ENCODE data around the gene HDAC4.
A peak's percentile ranks its signal among the peaks of the same experiment; 100 is the strongest.

The HDAC4 gene

GRCh38 chr2:239278941-239279365, 121.9 kb downstream of the HDAC4 start:
- Histone ChIP-seq H3K36me3 (ENCODE audit: control insufficient read depth in 1 of 2, insufficient read depth in 2 of 2, low read length in 2 of 2) (no peaks in the 10 kb centered on the region), H3K4me1 (ENCODE audit: control insufficient read depth in 1 of 2, insufficient read depth in 2 of 2, low read length in 2 of 2) (peaks cover 18 to 21% of the 10 kb centered on the region in 2 donors), H3K4me3 (ENCODE audit: low read depth in 1 of 2, low read length in 2 of 2) (no peak overlapping the region), H3K27me3 (ENCODE audit: control insufficient read depth in 1 of 2, insufficient read depth in 2 of 2, low read length in 2 of 2) (no peaks in the 10 kb centered on the region), H3K27ac (ENCODE audit: low read depth, low read length) (no peak overlapping the region), H3K9ac (ENCODE audit: low read depth in 1 of 2, low read length in 2 of 2) (no peak overlapping the region), H3K9me3 (ENCODE audit: control insufficient read depth in 1 of 2, low read length in 2 of 2) (no peaks in the 10 kb centered on the region)

- H3K4me1 ChIP-seq (ENCODE audit: control insufficient read depth in 1 of 2, insufficient read depth in 2 of 2, low read length in 2 of 2): peaks cover 21 to 23% of the 10 kb centered on the region in 2 donors
- no peak overlapping the region for H3K27ac ChIP-seq (ENCODE audit: low read depth, low read length)
- H3K4me3 ChIP-seq (ENCODE audit: low read depth in 1 of 2, low read length in 2 of 2): no peak overlapping the region
- no peaks in the 10 kb centered on the region for H3K27me3 ChIP-seq (ENCODE audit: control insufficient read depth in 1 of 2, insufficient read depth in 2 of 2, low read length in 2 of 2)
- H3K36me3 ChIP-seq (ENCODE audit: control insufficient read depth in 1 of 2, insufficient read depth in 2 of 2, low read length in 2 of 2): no peaks in the 10 kb centered on the region
- no peak overlapping the region for H3K9ac ChIP-seq (ENCODE audit: low read depth in 1 of 2, low read length in 2 of 2)
- no peaks in the 10 kb centered on the region for H3K9me3 ChIP-seq (ENCODE audit: control insufficient read depth in 1 of 2, low read length in 2 of 2)
Measured at GRCh38 chr2:239278361-239278760, 122.5 kb downstream of the HDAC4 start.

- Histone ChIP-seq H3K27ac (ENCODE audit: low read depth, low read length) (no peak overlapping the region), H3K36me3 (ENCODE audit: control insufficient read depth in 1 of 2, insufficient read depth in 2 of 2, low read length in 2 of 2) (no peaks in the 10 kb centered on the region), H3K27me3 (ENCODE audit: control insufficient read depth in 1 of 2, insufficient read depth in 2 of 2, low read length in 2 of 2) (no peaks in the 10 kb centered on the region), H3K9me3 (ENCODE audit: control insufficient read depth in 1 of 2, low read length in 2 of 2) (no peaks in the 10 kb centered on the region), H3K4me3 (ENCODE audit: low read depth in 1 of 2, low read length in 2 of 2) (no peak overlapping the region), H3K4me1 (ENCODE audit: control insufficient read depth in 1 of 2, insufficient read depth in 2 of 2, low read length in 2 of 2) (peaks cover 21 to 23% of the 10 kb centered on the region in 2 donors), H3K9ac (ENCODE audit: low read depth in 1 of 2, low read length in 2 of 2) (no peak overlapping the region)
Measured at GRCh38 chr2:239277401-239278085, 123.3 kb downstream of the HDAC4 start.

GRCh38 chr2:239276851-239277250, 124.0 kb downstream of the HDAC4 start:
- Histone ChIP-seq H3K9ac (ENCODE audit: low read depth in 1 of 2, low read length in 2 of 2) (no peak overlapping the region), H3K27me3 (ENCODE audit: control insufficient read depth in 1 of 2, insufficient read depth in 2 of 2, low read length in 2 of 2) (no peaks in the 10 kb centered on the region), H3K36me3 (ENCODE audit: control insufficient read depth in 1 of 2, insufficient read depth in 2 of 2, low read length in 2 of 2) (no peaks in the 10 kb centered on the region), H3K27ac (ENCODE audit: low read depth, low read length) (no peak overlapping the region), H3K9me3 (ENCODE audit: control insufficient read depth in 1 of 2, low read length in 2 of 2) (no peaks in the 10 kb centered on the region), H3K4me1 (ENCODE audit: control insufficient read depth in 1 of 2, insufficient read depth in 2 of 2, low read length in 2 of 2) (peaks cover 21 to 23% of the 10 kb centered on the region in 2 donors), H3K4me3 (ENCODE audit: low read depth in 1 of 2, low read length in 2 of 2) (no peak overlapping the region)

- Histone ChIP-seq H3K9ac (ENCODE audit: low read depth in 1 of 2, low read length in 2 of 2) (no peak overlapping the region), H3K27me3 (ENCODE audit: control insufficient read depth in 1 of 2, insufficient read depth in 2 of 2, low read length in 2 of 2) (no peaks in the 10 kb centered on the region), H3K36me3 (ENCODE audit: control insufficient read depth in 1 of 2, insufficient read depth in 2 of 2, low read length in 2 of 2) (no peaks in the 10 kb centered on the region), H3K9me3 (ENCODE audit: control insufficient read depth in 1 of 2, low read length in 2 of 2) (no peaks in the 10 kb centered on the region), H3K4me1 (ENCODE audit: control insufficient read depth in 1 of 2, insufficient read depth in 2 of 2, low read length in 2 of 2) (peaks cover 21 to 23% of the 10 kb centered on the region in 2 donors), H3K27ac (ENCODE audit: low read depth, low read length) (no peak overlapping the region), H3K4me3 (ENCODE audit: low read depth in 1 of 2, low read length in 2 of 2) (no peak overlapping the region)
Measured at GRCh38 chr2:239275847-239276831, 124.7 kb downstream of the HDAC4 start.

- Histone ChIP-seq H3K9ac (ENCODE audit: low read depth in 1 of 2, low read length in 2 of 2) (peak overlapping the region; percentile 18 to 53), H3K27me3 (ENCODE audit: control insufficient read depth in 1 of 2, insufficient read depth in 2 of 2, low read length in 2 of 2) (no peaks in the 10 kb centered on the region), H3K27ac (ENCODE audit: low read depth, low read length) (peak overlapping the region; percentile 46), H3K9me3 (ENCODE audit: control insufficient read depth in 1 of 2, low read length in 2 of 2) (no peaks in the 10 kb centered on the region), H3K36me3 (ENCODE audit: control insufficient read depth in 1 of 2, insufficient read depth in 2 of 2, low read length in 2 of 2) (no peaks in the 10 kb centered on the region), H3K4me1 (ENCODE audit: control insufficient read depth in 1 of 2, insufficient read depth in 2 of 2, low read length in 2 of 2) (peaks cover 21 to 23% of the 10 kb centered on the region in 2 donors), H3K4me3 (ENCODE audit: low read depth in 1 of 2, low read length in 2 of 2) (peak overlapping the region; percentile 44 to 45)
Measured at GRCh38 chr2:239275044-239275685, 125.7 kb downstream of the HDAC4 start.

GRCh38 chr2:239274391-239275043, 126.3 kb downstream of the HDAC4 start:
- peaks cover 23 to 27% of the 10 kb centered on the region in 2 donors for H3K4me1 ChIP-seq (ENCODE audit: control insufficient read depth in 1 of 2, insufficient read depth in 2 of 2, low read length in 2 of 2)
- no peaks in the 10 kb centered on the region for H3K36me3 ChIP-seq (ENCODE audit: control insufficient read depth in 1 of 2, insufficient read depth in 2 of 2, low read length in 2 of 2)
- H3K27ac ChIP-seq (ENCODE audit: low read depth, low read length): peak overlapping the region; percentile 46
- H3K27me3 ChIP-seq (ENCODE audit: control insufficient read depth in 1 of 2, insufficient read depth in 2 of 2, low read length in 2 of 2): no peaks in the 10 kb centered on the region
- H3K9me3 ChIP-seq (ENCODE audit: control insufficient read depth in 1 of 2, low read length in 2 of 2): no peaks in the 10 kb centered on the region
- peak overlapping the region; percentile 1 to 53 for H3K9ac ChIP-seq (ENCODE audit: low read depth in 1 of 2, low read length in 2 of 2)
- H3K4me3 ChIP-seq (ENCODE audit: low read depth in 1 of 2, low read length in 2 of 2): peak overlapping the region; percentile 44 to 45

GRCh38 chr2:239273280-239274234, 127.3 kb downstream of the HDAC4 start:
- H3K9me3 ChIP-seq (ENCODE audit: control insufficient read depth in 1 of 2, low read length in 2 of 2): no peaks in the 10 kb centered on the region
- H3K27me3 ChIP-seq (ENCODE audit: control insufficient read depth in 1 of 2, insufficient read depth in 2 of 2, low read length in 2 of 2): no peaks in the 10 kb centered on the region
- no peak overlapping the region for H3K9ac ChIP-seq (ENCODE audit: low read depth in 1 of 2, low read length in 2 of 2)
- no peak overlapping the region for H3K27ac ChIP-seq (ENCODE audit: low read depth, low read length)
- peaks cover 32 to 37% of the 10 kb centered on the region in 2 donors for H3K4me1 ChIP-seq (ENCODE audit: control insufficient read depth in 1 of 2, insufficient read depth in 2 of 2, low read length in 2 of 2)
- no peaks in the 10 kb centered on the region for H3K36me3 ChIP-seq (ENCODE audit: control insufficient read depth in 1 of 2, insufficient read depth in 2 of 2, low read length in 2 of 2)
- H3K4me3 ChIP-seq (ENCODE audit: low read depth in 1 of 2, low read length in 2 of 2): no peak overlapping the region

- no peak overlapping the region for H3K27ac ChIP-seq (ENCODE audit: low read depth, low read length)
- peaks cover 42 to 46% of the 10 kb centered on the region in 2 donors for H3K4me1 ChIP-seq (ENCODE audit: control insufficient read depth in 1 of 2, insufficient read depth in 2 of 2, low read length in 2 of 2)
Measured at GRCh38 chr2:239272626-239273025, 128.2 kb downstream of the HDAC4 start.

More at GRCh38 chr2:239272626-239273025, 128.2 kb downstream of the HDAC4 start:
- Histone ChIP-seq H3K27me3 (ENCODE audit: control insufficient read depth in 1 of 2, insufficient read depth in 2 of 2, low read length in 2 of 2) (no peaks in the 10 kb centered on the region), H3K4me3 (ENCODE audit: low read depth in 1 of 2, low read length in 2 of 2) (no peak overlapping the region), H3K9me3 (ENCODE audit: control insufficient read depth in 1 of 2, low read length in 2 of 2) (no peaks in the 10 kb centered on the region), H3K9ac (ENCODE audit: low read depth in 1 of 2, low read length in 2 of 2) (no peak overlapping the region), H3K36me3 (ENCODE audit: control insufficient read depth in 1 of 2, insufficient read depth in 2 of 2, low read length in 2 of 2) (no peaks in the 10 kb centered on the region)
